EH (cell line): ENCODE measurements around the gene ATP1B3.
"Not testable (repeated sequence)": the region's sequence is repeated elsewhere in the genome, so short reads cannot be mapped to it uniquely, and the experiment has no call there.

Experiments
- DNase-seq: peaks from one replicate; pipeline ENCODE4 v3.0.0-alpha.2; 2015; ENCODE audit warnings: low read depth

Gene ATP1B3

GRCh38 chr3:141860766-141861513, 15.5 kb upstream of the ATP1B3 start:
- peak; percentile 27 for DNase-seq

- DNase-seq, result no peak
These were observed 14.1 kb upstream of the ATP1B3 start for GRCh38 chr3:141862279-141862816.

GRCh38 chr3:141863491-141863890, 13.0 kb upstream of the ATP1B3 start:
- DNase-seq, result no peak

- DNase-seq, result no peak
These were observed 12.0 kb upstream of the ATP1B3 start for GRCh38 chr3:141864281-141864970.

GRCh38 chr3:141865101-141865500, 11.3 kb upstream of the ATP1B3 start:
- DNase-seq, result no peak

GRCh38 chr3:141870091-141870687, 6.3 kb upstream of the ATP1B3 start:
- no peak for DNase-seq

- DNase-seq, result peak; percentile 79
These were observed 1.0 kb upstream of the ATP1B3 start for GRCh38 chr3:141875374-141875892.

- DNase-seq, result peak; percentile 74
These were observed 506 bp upstream of the ATP1B3 start for GRCh38 chr3:141875893-141876380.

- DNase-seq, result peak; percentile 55
These were observed 613 bp downstream of the ATP1B3 start for GRCh38 chr3:141876891-141877621.

GRCh38 chr3:141877911-141878310, 1.5 kb downstream of the ATP1B3 start:
- peak; percentile 57 for DNase-seq

- DNase-seq, result no peak
These were observed 1.9 kb downstream of the ATP1B3 start for GRCh38 chr3:141878326-141878725.

GRCh38 chr3:141878817-141879216, 2.4 kb downstream of the ATP1B3 start:
- DNase-seq, result peak; percentile 72

GRCh38 chr3:141881702-141882101, 5.3 kb downstream of the ATP1B3 start:
- DNase-seq, result no peak

GRCh38 chr3:141887051-141887450, 10.6 kb downstream of the ATP1B3 start:
- no peak for DNase-seq

GRCh38 chr3:141888548-141888947, 12.1 kb downstream of the ATP1B3 start:
- DNase-seq, result not testable (repeated sequence)

GRCh38 chr3:141894524-141895176, 18.2 kb downstream of the ATP1B3 start:
- peak; percentile 90 for DNase-seq

GRCh38 chr3:141895731-141896130, 19.3 kb downstream of the ATP1B3 start:
- DNase-seq, result peak; percentile 68

- no peak for DNase-seq
These were observed 22.5 kb downstream of the ATP1B3 start for GRCh38 chr3:141898908-141899307.

GRCh38 chr3:141900343-141900742, 23.9 kb downstream of the ATP1B3 start:
- DNase-seq, result no peak

GRCh38 chr3:141901914-141902313, 25.5 kb downstream of the ATP1B3 start:
- DNase-seq, result no peak

GRCh38 chr3:141904203-141904602, 27.8 kb downstream of the ATP1B3 start:
- no peak for DNase-seq
